HAP-1 (cell line): ENCODE data around the gene PRAC1.

Experiments used
- DNase-seq, 2 experiments: peaks; one replicate each; pipeline ENCODE4 v3.0.0-alpha.2; 2016 to 2020; ENCODE audit warnings: low spot score in 2 of 2
- H3K27me3 ChIP-seq: fragments of 250-450 bp; sonication (Bioruptor Pico); 2 replicates; pipeline ENCODE4 v1.5.1; 2020; ENCODE audit warnings: low read depth, mild to moderate bottlenecking, moderate library complexity
- H3K36me3 ChIP-seq: fragments of 250-450 bp; sonication (Bioruptor Pico); replicated peaks from 2 replicates; pipeline ENCODE4 v1.5.1; 2020; ENCODE audit warnings: mild to moderate bottlenecking
- H3K4me1 ChIP-seq: fragments of 250-450 bp; sonication (Bioruptor Pico); 2 replicates; pipeline ENCODE4 v1.5.1; 2020; ENCODE audit warnings: mild to moderate bottlenecking
- H3K4me3 ChIP-seq: fragments of 250-450 bp; sonication (Bioruptor Pico); 2 replicates; pipeline ENCODE4 v1.5.1; 2020; ENCODE audit warnings: mild to moderate bottlenecking, moderate library complexity
- H3K9me3 ChIP-seq: fragments of 250-450 bp; sonication (Bioruptor Pico); 2 replicates; pipeline ENCODE4 v1.5.1; 2020; ENCODE audit warnings: mild to moderate bottlenecking, moderate library complexity
- in situ Hi-C: fragments of 300-500 bp; cut with MboI; formaldehyde crosslinking; loops from 3 replicates; pipeline ENCODE4 v1.14.3; 2020; ENCODE audit warnings: low sequenced_read_pairs, inconsistent platforms, mixed read lengths

Gene PRAC1

GRCh38 chr17:48678141-48678971 is 44.0 kb downstream of the PRAC1 start:
- no peaks in the 10 kb centered on the region for H3K9me3 ChIP-seq
- peak overlapping the region; percentile 26 for H3K4me3 ChIP-seq
- in situ Hi-C loops, result loop anchor here (5.0 to 25.0 kb wide), 3 partner anchors 114 to 359 kb away; no protein-coding TSS in a partner anchor
- peak; percentile 67 to 88 for DNase-seq
- H3K27me3 ChIP-seq, result no peaks in the 10 kb centered on the region
- peaks cover 2% of the 10 kb centered on the region; the same call in 1 of the 2 replicates for H3K4me1 ChIP-seq
- no peaks in the 10 kb centered on the region for H3K36me3 ChIP-seq

GRCh38 chr17:48676963-48677558 is 45.3 kb downstream of the PRAC1 start:
- H3K9me3 ChIP-seq, result no peaks in the 10 kb centered on the region
- in situ Hi-C loops, result loop anchor here (5.0 to 25.0 kb wide), 3 partner anchors 115 to 360 kb away; no protein-coding TSS in a partner anchor
- no peak overlapping the region for H3K4me3 ChIP-seq
- H3K27me3 ChIP-seq, result no peaks in the 10 kb centered on the region
- H3K36me3 ChIP-seq, result no peaks in the 10 kb centered on the region
- H3K4me1 ChIP-seq, result peaks cover 2% of the 10 kb centered on the region; the same call in 1 of the 2 replicates
- DNase-seq, result no peak

GRCh38 chr17:48672340-48672739 is 50.0 kb downstream of the PRAC1 start:
- DNase-seq, result no peak
- Histone ChIP-seq H3K9me3 (no peaks in the 10 kb centered on the region), H3K4me1 (peaks cover 3% of the 10 kb centered on the region; the same call in 1 of the 2 replicates), H3K36me3 (no peaks in the 10 kb centered on the region), H3K4me3 (no peak overlapping the region), H3K27me3 (no peaks in the 10 kb centered on the region)
- in situ Hi-C loops, result no loop called here
